Chondrocyte (in vitro differentiated cells): ENCODE measurements around the gene ZNF697. TPM values are rescaled to one million over a fixed set of nuclear protein-coding genes. Genes with fewer than 3 reads are reported as not detected.
A peak's percentile ranks its signal among the peaks of the same experiment; 100 is the strongest.

Experiments
- DNase-seq: peaks from one replicate; pipeline ENCODE4 v3.0.0; 2021; ENCODE audit warnings: mixed read lengths, low spot score
- H3K27ac Mint-ChIP-seq: one replicate; pipeline ENCODE4 v1.8.0; 2021; ENCODE audit warnings: mild to moderate bottlenecking, moderate library complexity, mixed read lengths; ENCODE audit not compliant: unreplicated experiment
- H3K27me3 Mint-ChIP-seq: 2 replicates; pipeline ENCODE4 v1.8.0; 2021; ENCODE audit warnings: low read depth, mixed read lengths
- H3K36me3 Mint-ChIP-seq: 2 replicates; pipeline ENCODE4 v1.8.0; 2021; ENCODE audit warnings: low read depth, mixed read lengths
- H3K4me1 Mint-ChIP-seq: 2 replicates; pipeline ENCODE4 v1.8.0; 2021; ENCODE audit warnings: low read depth, mild to moderate bottlenecking, mixed read lengths
- H3K4me3 Mint-ChIP-seq: one replicate; pipeline ENCODE4 v1.8.0; 2021; ENCODE audit warnings: mild to moderate bottlenecking, moderate library complexity, mixed read lengths; ENCODE audit not compliant: unreplicated experiment
- H3K9me3 Mint-ChIP-seq: 2 replicates; pipeline ENCODE4 v1.8.0; 2021; ENCODE audit warnings: low read depth, mixed read lengths
- CTCF ChIP-seq: fragments of 200-600 bp; sonication (generic); IDR thresholded peaks from 2 replicates; pipeline ENCODE4 v1.5.0; 2021; ENCODE audit warnings: antibody characterized with exemption, mild to moderate bottlenecking, moderate library complexity
- total RNA-seq: library from RNA; stranded (reverse); gene quantifications from 3 replicates; pipeline ENCODE4 v1.2.1, GENCODE V29; 2021

ZNF697 gene
- total RNA-seq, 1 donor from 2014 or later = 13.6 TPM

GRCh38 chr1:119680723-119681122 lies 32.7 kb upstream of the ZNF697 start:
- DNase-seq = no peak
- Mint-ChIP-seq H3K27me3 (peaks cover 4% of the 10 kb centered on the region), H3K36me3 (no peaks in the 10 kb centered on the region)

GRCh38 chr1:119680193-119680592 lies 32.1 kb upstream of the ZNF697 start:
- Mint-ChIP-seq H3K27ac (no peak overlapping the region), H3K9me3 (no peaks in the 10 kb centered on the region), H3K4me1 (peaks cover 10% of the 10 kb centered on the region), H3K4me3 (no peak overlapping the region), H3K27me3 (peaks cover 4% of the 10 kb centered on the region), H3K36me3 (no peaks in the 10 kb centered on the region)
- no peak for TF ChIP-seq CTCF
- DNase-seq = no peak

More at GRCh38 chr1:119680723-119681122, 32.7 kb upstream of the ZNF697 start:
- Mint-ChIP-seq H3K4me1 (peaks cover 4% of the 10 kb centered on the region), H3K27ac (no peak overlapping the region), H3K9me3 (no peaks in the 10 kb centered on the region), H3K4me3 (no peak overlapping the region)
- no peak for TF ChIP-seq CTCF

DNA sequence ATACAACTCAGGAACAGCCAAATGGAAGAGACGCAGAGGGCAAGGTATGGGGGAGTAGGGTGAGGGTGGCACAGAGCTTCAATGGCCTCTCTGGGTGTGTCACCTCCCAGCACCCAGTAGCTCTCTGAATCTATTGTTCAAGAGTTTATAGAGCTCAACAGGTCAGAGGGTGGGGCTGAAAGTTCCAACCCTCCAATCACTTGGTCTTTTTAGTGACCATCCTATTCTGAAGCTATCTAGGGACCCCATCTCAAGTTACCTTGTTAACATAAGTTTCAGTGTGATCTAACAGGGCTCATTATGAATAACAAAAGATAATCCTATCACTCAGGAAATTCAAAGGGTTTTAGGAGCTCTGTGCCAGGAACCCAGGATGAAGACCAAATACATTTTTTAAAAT lies 31.2 kb upstream of the ZNF697 start:
- no peak for DNase-seq
- H3K9me3 Mint-ChIP-seq = no peaks in the 10 kb centered on the region

GRCh38 chr1:119676571-119677206 lies 28.6 kb upstream of the ZNF697 start:
- Mint-ChIP-seq H3K4me1 (peaks cover 34% of the 10 kb centered on the region), H3K4me3 (no peak overlapping the region), H3K27me3 (peaks cover 4% of the 10 kb centered on the region), H3K36me3 (no peaks in the 10 kb centered on the region), H3K9me3 (no peaks in the 10 kb centered on the region), H3K27ac (no peak overlapping the region)
- no peak for DNase-seq
- no peak for TF ChIP-seq CTCF

More for the DNA sequence above, 31.2 kb upstream of the ZNF697 start:
- Mint-ChIP-seq H3K36me3 (no peaks in the 10 kb centered on the region), H3K4me1 (peaks cover 17% of the 10 kb centered on the region), H3K27me3 (peaks cover 4% of the 10 kb centered on the region), H3K4me3 (no peak overlapping the region), H3K27ac (no peak overlapping the region)
- no peak for TF ChIP-seq CTCF

GRCh38 chr1:119675349-119676345 lies 27.6 kb upstream of the ZNF697 start:
- peak overlapping the region; percentile 75 for H3K4me3 Mint-ChIP-seq
- peak; percentile 99 for TF ChIP-seq CTCF
- peaks cover 4% of the 10 kb centered on the region for H3K27me3 Mint-ChIP-seq
- DNase-seq = no peak
- H3K9me3 Mint-ChIP-seq = no peaks in the 10 kb centered on the region
- no peaks in the 10 kb centered on the region for H3K36me3 Mint-ChIP-seq
- no peak overlapping the region for H3K27ac Mint-ChIP-seq
- H3K4me1 Mint-ChIP-seq = peaks cover 34% of the 10 kb centered on the region
